ENCODE data around the gene CAT. TPM values are rescaled to one million over a fixed set of nuclear protein-coding genes. Genes with fewer than 3 reads are reported as not detected.

Gene CAT
- total and polyA plus RNA-seq, 2 experiments from 2014 or later, result 52.5 to 57.0 TPM

DNA sequence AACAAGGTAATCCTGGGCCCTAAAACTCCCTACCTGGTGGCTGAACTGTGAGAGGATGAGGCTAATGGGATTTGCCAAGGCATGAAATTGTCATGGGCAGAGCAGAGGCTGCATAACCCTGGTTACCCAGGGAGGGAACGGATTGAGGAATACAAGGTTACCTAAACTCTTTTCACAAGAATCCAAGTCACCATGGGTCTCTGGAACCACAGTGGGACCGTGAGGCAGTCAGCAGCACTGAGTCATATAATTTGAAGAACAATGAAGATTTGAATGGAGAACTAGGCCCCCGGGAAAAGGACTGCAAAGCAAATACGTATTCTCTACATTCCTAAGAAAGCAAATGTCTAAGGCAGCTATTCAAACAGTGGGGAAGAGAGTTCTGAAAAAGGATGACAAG, 19.8 kb downstream of the CAT start:
- no peaks in the 10 kb centered on the region for H3K79me2 ChIP-seq (ENCODE audit: insufficient read depth)
- H3F3A ChIP-seq (ENCODE audit: insufficient read depth), result no peaks in the 10 kb centered on the region
- no peak overlapping the region for H3K4me3 ChIP-seq
- H3K9ac ChIP-seq, result no peak overlapping the region
- no peaks in the 10 kb centered on the region for H3K27me3 ChIP-seq (replicated peaks; ENCODE audit: insufficient read depth)
- WGBS, 2 experiments (ENCODE audit: low coverage in 1 of 2, low lambda C conversion rate in 2 of 2, missing lambda C conversion rate in 2 of 2), result 98% methylated on average over 4 of the region's 4 CpGs
- H4K20me1 ChIP-seq (ENCODE audit: insufficient read depth), result no peaks in the 10 kb centered on the region
- H3K9me3 ChIP-seq (ENCODE audit: low read depth), result no peaks in the 10 kb centered on the region
- no peak overlapping the region for H2AFZ ChIP-seq
- no peak for TF ChIP-seq EZH2phosphoT487 (IDR thresholded peaks at IDR 0.05; ENCODE audit: insufficient read depth, low read depth)
- TF ChIP-seq EZH2 (IDR thresholded peaks at IDR 0.05; ENCODE audit: insufficient read depth, poor library complexity, severe bottlenecking), result no peak
- no peaks in the 10 kb centered on the region for H3K9me2 ChIP-seq (ENCODE audit: insufficient read depth)
- no peak overlapping the region for H3K27ac ChIP-seq
- in situ Hi-C loops (cut with MboI), result loop anchor here (10.0 kb wide), 1 partner anchor 64 kb away; no protein-coding TSS in a partner anchor
- no peak overlapping the region for H3K4me2 ChIP-seq (ENCODE audit: unreplicated experiment)
- DNase-seq, result no peak
- H3K36me3 ChIP-seq (ENCODE audit: low read depth), result peaks cover 62% of the 10 kb centered on the region
- H3K4me1 ChIP-seq (ENCODE audit: insufficient read depth), result no peaks in the 10 kb centered on the region

DNA sequence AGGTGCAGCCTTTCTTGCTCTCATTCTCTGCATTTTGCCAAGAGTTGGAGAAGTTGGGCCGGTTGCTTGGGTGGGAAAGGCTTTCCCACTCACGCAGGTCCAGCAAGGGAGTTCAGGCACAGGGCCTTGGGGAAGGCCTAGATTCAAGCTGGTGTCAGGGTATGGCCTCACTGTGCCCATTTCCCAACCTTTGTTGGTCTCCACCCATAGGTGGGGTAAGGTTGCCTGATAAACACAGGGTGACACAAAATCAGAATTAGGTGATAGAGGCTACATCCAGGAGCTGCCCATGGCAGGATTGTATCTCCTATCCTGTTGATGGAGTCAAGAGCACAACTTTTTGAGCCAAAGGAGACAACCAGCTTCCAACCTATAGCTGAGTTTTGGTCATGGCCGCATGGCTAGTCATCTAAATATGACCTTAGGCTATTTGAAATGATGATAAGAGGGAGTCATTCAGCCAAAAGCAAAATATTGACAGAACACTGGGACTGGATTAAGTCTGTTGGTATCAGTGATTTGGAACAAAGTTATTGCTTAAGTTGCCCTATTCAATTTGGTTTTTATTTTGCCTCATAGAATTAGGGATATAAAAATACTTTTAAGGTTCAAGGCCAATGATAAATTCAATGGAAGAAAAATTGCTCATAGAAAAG, 20.9 kb downstream of the CAT start:
- in situ Hi-C loops (cut with MboI), result loop anchor here (10.0 kb wide), 1 partner anchor 65 kb away; no protein-coding TSS in a partner anchor
- H3K4me1 ChIP-seq (ENCODE audit: insufficient read depth), result no peaks in the 10 kb centered on the region
- H3F3A ChIP-seq (ENCODE audit: insufficient read depth), result no peaks in the 10 kb centered on the region
- DNase-seq, result no peak
- H4K20me1 ChIP-seq (ENCODE audit: insufficient read depth), result no peaks in the 10 kb centered on the region
- no peaks in the 10 kb centered on the region for H3K27me3 ChIP-seq (replicated peaks; ENCODE audit: insufficient read depth)
- 98 to 100% methylated on average over 3 of the region's 3 CpGs for WGBS, 2 experiments (ENCODE audit: low coverage in 1 of 2, low lambda C conversion rate in 2 of 2, missing lambda C conversion rate in 2 of 2)
- TF ChIP-seq EZH2phosphoT487 (IDR thresholded peaks at IDR 0.05; ENCODE audit: insufficient read depth, low read depth), result no peak
- no peak for TF ChIP-seq EZH2 (IDR thresholded peaks at IDR 0.05; ENCODE audit: insufficient read depth, poor library complexity, severe bottlenecking)
- H3K27ac ChIP-seq, result no peak overlapping the region
- no peaks in the 10 kb centered on the region for H3K9me3 ChIP-seq (ENCODE audit: low read depth)
- H3K36me3 ChIP-seq (ENCODE audit: low read depth), result peaks cover 59% of the 10 kb centered on the region
- no peak overlapping the region for H2AFZ ChIP-seq
- no peak overlapping the region for H3K4me2 ChIP-seq (ENCODE audit: unreplicated experiment)
- H3K9me2 ChIP-seq (ENCODE audit: insufficient read depth), result no peaks in the 10 kb centered on the region
- no peaks in the 10 kb centered on the region for H3K79me2 ChIP-seq (ENCODE audit: insufficient read depth)
- H3K9ac ChIP-seq, result no peak overlapping the region
- H3K4me3 ChIP-seq, result no peak overlapping the region

DNA sequence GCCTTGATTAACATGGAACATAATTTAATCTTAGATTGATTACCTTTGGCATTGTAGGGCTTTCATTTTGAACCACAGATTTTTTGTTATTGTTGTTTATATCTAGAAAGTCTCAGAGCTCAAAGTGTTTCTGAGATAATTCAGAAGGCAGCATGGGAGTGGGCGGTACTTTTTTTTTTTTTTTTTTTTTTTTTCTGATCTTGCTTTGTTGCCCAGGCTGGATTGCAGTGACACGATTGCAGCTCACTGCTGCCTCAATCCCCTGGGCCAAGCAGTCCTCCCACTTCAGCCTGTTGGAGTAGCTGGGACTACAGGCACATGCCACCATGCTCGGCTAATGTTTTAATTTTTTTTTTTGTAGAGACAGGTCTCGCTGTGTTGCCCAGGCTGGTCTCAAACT, 21.5 kb downstream of the CAT start:
- Histone ChIP-seq H3K79me2 (ENCODE audit: insufficient read depth) (no peaks in the 10 kb centered on the region), H3K4me3 (no peak overlapping the region), H3K4me1 (ENCODE audit: insufficient read depth) (no peaks in the 10 kb centered on the region), H3K9ac (no peak overlapping the region), H2AFZ (no peak overlapping the region), H3K9me3 (ENCODE audit: low read depth) (no peaks in the 10 kb centered on the region), H3K4me2 (ENCODE audit: unreplicated experiment) (no peak overlapping the region), H3K27ac (no peak overlapping the region), H3F3A (ENCODE audit: insufficient read depth) (no peaks in the 10 kb centered on the region), H3K9me2 (ENCODE audit: insufficient read depth) (no peaks in the 10 kb centered on the region), H3K36me3 (ENCODE audit: low read depth) (peaks cover 56% of the 10 kb centered on the region), H4K20me1 (ENCODE audit: insufficient read depth) (no peaks in the 10 kb centered on the region), H3K27me3 (replicated peaks; ENCODE audit: insufficient read depth) (no peaks in the 10 kb centered on the region)
- TF ChIP-seq EZH2 (IDR thresholded peaks at IDR 0.05; ENCODE audit: insufficient read depth, poor library complexity, severe bottlenecking) (no peak), EZH2phosphoT487 (IDR thresholded peaks at IDR 0.05; ENCODE audit: insufficient read depth, low read depth) (no peak)
- DNase-seq, result no peak
- in situ Hi-C loops (cut with MboI), result no loop called here
- 80 to 84% methylated on average over 4 of the region's 4 CpGs for WGBS, 2 experiments (ENCODE audit: low coverage in 1 of 2, low lambda C conversion rate in 2 of 2, missing lambda C conversion rate in 2 of 2)

- H3K36me3 ChIP-seq (ENCODE audit: low read depth), result peaks cover 58% of the 10 kb centered on the region
- no peaks in the 10 kb centered on the region for H3K4me1 ChIP-seq (ENCODE audit: insufficient read depth)
- 93 to 95% methylated on average over 14 of the region's 14 CpGs for WGBS, 2 experiments (ENCODE audit: low coverage in 1 of 2, low lambda C conversion rate in 2 of 2, missing lambda C conversion rate in 2 of 2)
- H3K9me3 ChIP-seq (ENCODE audit: low read depth), result no peaks in the 10 kb centered on the region
- no peaks in the 10 kb centered on the region for H4K20me1 ChIP-seq (ENCODE audit: insufficient read depth)
- H3K27me3 ChIP-seq (replicated peaks; ENCODE audit: insufficient read depth), result no peaks in the 10 kb centered on the region
- H2AFZ ChIP-seq, result no peak overlapping the region
- no peak overlapping the region for H3K27ac ChIP-seq
- no peak overlapping the region for H3K9ac ChIP-seq
- DNase-seq, result no peak
- no peaks in the 10 kb centered on the region for H3F3A ChIP-seq (ENCODE audit: insufficient read depth)
- in situ Hi-C loops (cut with MboI), result no loop called here
- H3K79me2 ChIP-seq (ENCODE audit: insufficient read depth), result no peaks in the 10 kb centered on the region
- TF ChIP-seq EZH2 (IDR thresholded peaks at IDR 0.05; ENCODE audit: insufficient read depth, poor library complexity, severe bottlenecking) (no peak), EZH2phosphoT487 (IDR thresholded peaks at IDR 0.05; ENCODE audit: insufficient read depth, low read depth) (no peak)
- no peak overlapping the region for H3K4me3 ChIP-seq
- H3K9me2 ChIP-seq (ENCODE audit: insufficient read depth), result no peaks in the 10 kb centered on the region
- no peak overlapping the region for H3K4me2 ChIP-seq (ENCODE audit: unreplicated experiment)
Measured at GRCh38 chr11:34461215-34461614, 22.5 kb downstream of the CAT start.

All from GM23248 (cell line).